HCT116 (cell line): ENCODE data around the gene STX19. TPM values are rescaled to one million over a fixed set of nuclear protein-coding genes. Genes with fewer than 3 reads are reported as not detected.
A peak's percentile ranks its signal among the peaks of the same experiment; 100 is the strongest.

ENCODE experiments used
- ATAC-seq: fragments of 200-7000 bp; cut with Tn5 transposase; 2 replicates; pipeline ENCODE4 v1.9.1; 2020; ENCODE audit warnings: mild to moderate bottlenecking, moderate library complexity
- BruUV-seq: library from RNA; stranded (reverse); fragments of 400-500 nt; replicated peaks from 2 replicates; lab custom pipeline; 2021; lab: Mats Ljungman, UMichigan
- CTCF ChIA-PET: fragments of 300-600 bp; sonication (Branson Sonifier 250); formaldehyde crosslinking; loops from one replicate; lab custom pipeline; 2021; ENCODE audit warnings: antibody characterized with exemption; lab: Charles Lee
- POLR2A ChIA-PET: fragments of 300-600, 350-600 bp; sonication (Branson Sonifier 250); formaldehyde crosslinking; loops from one replicate; lab custom pipeline; 2021; ENCODE audit warnings: antibody characterized with exemption; lab: Charles Lee
- RAD21 ChIA-PET, 2 experiments: fragments of 300-600 bp; sonication (Branson Sonifier 250); formaldehyde crosslinking; loops; one replicate each; lab custom pipeline; 2023; ENCODE audit warnings: low total read pairs in 2 of 2; ENCODE audit not compliant: uncharacterized antibody in 2 of 2, unreplicated experiment in 2 of 2, low non-redundant PET in 1 of 2; lab: Charles Lee
- DNase-seq: peaks from one replicate; pipeline ENCODE4 v3.0.0-alpha.2; 2010; ENCODE audit warnings: low read depth, low spot score
- H2AFZ ChIP-seq: fragments of 200-600 bp; shearing (Covaris generic), sonication (generic); 2 replicates; pipeline ENCODE4 v1.6.1; 2017; ENCODE audit warnings: low read depth, mixed run types, mixed read lengths, antibody characterized with exemption, low read length; ENCODE audit not compliant: poor library complexity, severe bottlenecking
- H3K27ac ChIP-seq: 2 replicates; pipeline ENCODE4 v1.5.1; 2012; ENCODE audit warnings: low read depth, low read length
- H3K27me3 ChIP-seq: fragments of 200-600 bp; sonication (generic); 2 replicates; pipeline ENCODE4 v1.6.1; 2016; ENCODE audit warnings: mixed run types, low read length, mixed read lengths; ENCODE audit not compliant: insufficient read depth
- H3K36me3 ChIP-seq, 2 experiments: fragments of 200-500 bp in 1 of 2; fragments of 200-600 bp in 1 of 2; sonication (Bioruptor generic) in 1 of 2; sonication (generic) in 1 of 2; 2 replicates each; pipeline versions ENCODE4 v1.5.1 to v1.6.1; 2014 to 2016; ENCODE audit warnings: low read length in 2 of 2, inconsistent platforms in 1 of 2, mixed read lengths in 1 of 2, mixed run types in 1 of 2; ENCODE audit not compliant: insufficient read depth in 2 of 2, control insufficient read depth in 1 of 2
- H3K4me1 ChIP-seq, 2 experiments: fragments of 200-600 bp in 1 of 2; sonication (generic) in 1 of 2; 2 replicates each; pipeline versions ENCODE4 v1.5.1 to v1.6.1; 2012 to 2017; ENCODE audit warnings: low read length in 2 of 2, inconsistent platforms in 1 of 2, mild to moderate bottlenecking in 1 of 2, mixed read lengths in 1 of 2, mixed run types in 1 of 2, moderate library complexity in 1 of 2; ENCODE audit not compliant: insufficient read depth in 2 of 2, control insufficient read depth in 1 of 2
- H3K4me2 ChIP-seq: fragments of 200-600 bp; sonication (generic); 2 replicates; pipeline ENCODE4 v1.6.1; 2017; ENCODE audit warnings: mixed run types, low read length, mixed read lengths
- H3K4me3 ChIP-seq, 2 experiments: fragments of 200-600 bp in 1 of 2; sonication (generic) in 1 of 2; replicated peaks in 1 of 2; 2 replicates each; pipeline ENCODE4 v1.5.1; 2011 to 2016; ENCODE audit warnings: low read length in 2 of 2, control low read depth in 1 of 2, low read depth in 1 of 2, mild to moderate bottlenecking in 1 of 2, mixed read lengths in 1 of 2, mixed run types in 1 of 2
- H3K79me2 ChIP-seq: fragments of 200-600 bp; sonication (generic); 2 replicates; pipeline ENCODE4 v1.6.1; 2017; ENCODE audit warnings: mild to moderate bottlenecking, mixed run types, low read length, moderate library complexity, mixed read lengths; ENCODE audit not compliant: insufficient read depth
- H3K9ac ChIP-seq: fragments of 200-600 bp; sonication (generic); 2 replicates; pipeline ENCODE4 v1.6.1; 2016; ENCODE audit warnings: low read length, mixed read lengths
- H3K9me2 ChIP-seq: fragments of 200-600 bp; sonication (generic), shearing (Covaris generic); 2 replicates; pipeline ENCODE4 v1.6.1; 2017; ENCODE audit warnings: mixed run types, mild to moderate bottlenecking, moderate library complexity; ENCODE audit not compliant: insufficient read depth
- H3K9me3 ChIP-seq, 2 experiments: fragments of 200-500 bp in 1 of 2; fragments of 200-600 bp in 1 of 2; sonication (Bioruptor generic) in 1 of 2; sonication (generic) in 1 of 2; 2 replicates each; pipeline ENCODE4 v1.6.1; 2014 to 2017; ENCODE audit warnings: low read length in 2 of 2, mixed read lengths in 2 of 2, inconsistent platforms in 1 of 2, low read depth in 1 of 2, mild to moderate bottlenecking in 1 of 2, mixed run types in 1 of 2, moderate library complexity in 1 of 2; ENCODE audit not compliant: control insufficient read depth in 1 of 2, insufficient read depth in 1 of 2
- H4K20me1 ChIP-seq: fragments of 200-600 bp; sonication (generic), shearing (Covaris generic); 2 replicates; pipeline ENCODE4 v1.6.1; 2017; ENCODE audit warnings: mixed run types, mild to moderate bottlenecking, moderate library complexity; ENCODE audit not compliant: insufficient read depth
- ATF3 ChIP-seq: IDR thresholded peaks from 2 replicates; pipeline ENCODE4 v1.6.1; 2012
- CTCF ChIP-seq, 3 experiments: fragments of 200-600 bp in 1 of 3; sonication (generic) in 1 of 3; IDR thresholded peaks in 2 of 3; conservative IDR thresholded peaks in 1 of 3; 2 replicates each; pipeline ENCODE4 v1.5.1; 2012 to 2017; ENCODE audit warnings: low read depth in 2 of 3, low read length in 2 of 3, antibody characterized with exemption in 1 of 3, borderline replicate concordance in 1 of 3, control low read depth in 1 of 3, mild to moderate bottlenecking in 1 of 3, mixed read lengths in 1 of 3, mixed run types in 1 of 3, moderate library complexity in 1 of 3; ENCODE audit not compliant: insufficient read depth in 1 of 3
- EGR1 ChIP-seq: IDR thresholded peaks from 2 replicates; pipeline ENCODE4 v1.6.1; 2012; ENCODE audit warnings: low read depth
- ELF1 ChIP-seq: IDR thresholded peaks from 2 replicates; pipeline ENCODE4 v1.6.1; 2012; ENCODE audit warnings: low read depth, borderline replicate concordance
- EZH2 ChIP-seq: fragments of 200-600 bp; sonication (generic); IDR thresholded peaks from 2 replicates; pipeline ENCODE4 v1.6.1; 2017; ENCODE audit warnings: antibody characterized with exemption, mixed run types
- FOSL1 ChIP-seq: IDR thresholded peaks from 2 replicates; pipeline ENCODE4 v1.6.1; 2012; ENCODE audit warnings: low read depth
- MAX ChIP-seq: IDR thresholded peaks from 2 replicates; pipeline ENCODE4 v1.6.1; 2012
- RAD21 ChIP-seq: IDR thresholded peaks from 2 replicates; pipeline ENCODE4 v1.6.1; 2012; ENCODE audit warnings: low read depth, mild to moderate bottlenecking
- SIN3A ChIP-seq: IDR thresholded peaks from 2 replicates; pipeline ENCODE4 v1.6.1; 2012; ENCODE audit warnings: low read depth
- SRF ChIP-seq: IDR thresholded peaks from 2 replicates; pipeline ENCODE4 v1.6.1; 2012; ENCODE audit warnings: low read depth
- TCF7L2 ChIP-seq: IDR thresholded peaks from 2 replicates; pipeline ENCODE4 v1.7.0; 2011; ENCODE audit warnings: borderline replicate concordance, inconsistent platforms; ENCODE audit not compliant: insufficient read depth, insufficient read length; ENCODE audit errors: extremely low read depth
- ZFX ChIP-seq: fragments of 450-650 bp; IDR thresholded peaks from 2 replicates; pipeline ENCODE4 v1.6.1; 2017
- intact Hi-C: fragments of 100-400 bp; cut with micrococcal nuclease; formaldehyde crosslinking; loops from 2 replicates; pipeline ENCODE4 v1.10.0; 2022
- total RNA-seq: library from RNA; stranded (reverse); gene quantifications from one replicate; pipeline ENCODE4 v1.2.1, GENCODE V29; 2021; ENCODE audit not compliant: unreplicated experiment
- TF ChIP-seq, protein P1 (sequence below): IDR thresholded peaks from 2 replicates; pipeline ENCODE4 v1.6.1; 2012; ENCODE audit warnings: low read depth

The STX19 gene
- total RNA-seq, 1 experiment from 2014 or later: not detected

DNA sequence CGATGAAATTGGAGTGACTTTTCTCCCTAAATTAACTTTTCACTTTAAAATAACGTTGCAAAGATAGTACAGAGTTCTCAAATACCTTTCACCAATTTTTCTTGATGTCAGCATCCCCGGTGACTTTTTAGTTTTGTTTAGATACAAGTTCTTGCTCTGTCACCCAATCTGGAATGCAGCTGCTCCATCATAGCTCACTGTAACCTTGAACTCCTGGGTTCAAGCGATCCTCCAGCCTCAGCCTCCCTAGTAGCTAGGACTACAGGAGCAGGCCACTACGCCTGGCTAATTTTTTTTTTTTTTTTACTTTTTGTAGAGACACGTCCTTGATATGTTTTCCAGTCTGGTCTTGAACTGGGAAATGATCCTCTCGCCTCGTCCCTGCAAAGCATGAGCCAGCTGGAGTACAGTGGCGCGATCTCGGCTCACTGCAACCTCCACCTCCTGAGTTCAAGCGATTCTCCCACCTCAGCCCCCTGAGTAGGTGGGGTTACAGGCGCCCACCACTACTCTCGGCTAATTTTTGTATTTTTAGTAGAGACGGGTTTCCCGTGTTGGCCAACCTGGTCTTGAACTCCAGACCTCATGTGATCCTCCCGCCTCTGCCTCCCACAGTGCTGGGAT is 35.2 kb upstream of the STX19 start:
- Histone ChIP-seq H3K4me1 (peaks cover 6 to 15% of the 10 kb centered on the region in 2 experiments; a peak in 3 of 4 replicates), H3K79me2 (peaks cover 14% of the 10 kb centered on the region; the same call in 1 of the 2 replicates), H4K20me1 (no peaks in the 10 kb centered on the region), H3K9ac (peak overlapping the region; percentile 69), H3K4me2 (peak overlapping the region; percentile 76), H3K27ac (peak overlapping the region; percentile 93), H2AFZ (peak overlapping the region; percentile 34), H3K27me3 (no peaks in the 10 kb centered on the region), H3K9me3 (no peaks in the 10 kb centered on the region), H3K4me3 (peak overlapping the region; percentile 71 to 78), H3K9me2 (no peaks in the 10 kb centered on the region), H3K36me3 (no peaks in the 10 kb centered on the region; a peak in 1 of 4 replicates)
- RAD21 ChIA-PET: no interaction called here
- DNase-seq (no peak), ATAC-seq (no peak)
- POLR2A ChIA-PET: interaction anchor here (1.5 to 2.2 kb wide), 4 partner anchors 13 to 84 kb away, joined by 6 to 10 read pairs (median 7); partner anchors contain the start of genes ARL13B and STX19
- intact Hi-C loops: loop anchor here (10.0 kb wide), 1 partner anchor 219 kb away; no protein-coding TSS in a partner anchor
- BruUV-seq: no TSS peak
- CTCF ChIA-PET: no interaction called here
- TF ChIP-seq TCF7L2 (no peak), CTCF (IDR thresholded peaks at IDR 0.05 in 2 of 3, conservative IDR thresholded peaks at IDR 0.05 in 1 of 3; ENCODE audit: borderline replicate concordance in 1 of 3, insufficient read depth in 1 of 3, low read depth in 2 of 3, low read length in 2 of 3) (no peak), EZH2 (no peak), ELF1 (no peak), ZFX (no peak), ATF3 (no peak), EGR1 (no peak), SIN3A (no peak), RAD21 (no peak), MAX (no peak), FOSL1 (no peak), SRF (no peak)
- TF ChIP-seq, protein P1, sequence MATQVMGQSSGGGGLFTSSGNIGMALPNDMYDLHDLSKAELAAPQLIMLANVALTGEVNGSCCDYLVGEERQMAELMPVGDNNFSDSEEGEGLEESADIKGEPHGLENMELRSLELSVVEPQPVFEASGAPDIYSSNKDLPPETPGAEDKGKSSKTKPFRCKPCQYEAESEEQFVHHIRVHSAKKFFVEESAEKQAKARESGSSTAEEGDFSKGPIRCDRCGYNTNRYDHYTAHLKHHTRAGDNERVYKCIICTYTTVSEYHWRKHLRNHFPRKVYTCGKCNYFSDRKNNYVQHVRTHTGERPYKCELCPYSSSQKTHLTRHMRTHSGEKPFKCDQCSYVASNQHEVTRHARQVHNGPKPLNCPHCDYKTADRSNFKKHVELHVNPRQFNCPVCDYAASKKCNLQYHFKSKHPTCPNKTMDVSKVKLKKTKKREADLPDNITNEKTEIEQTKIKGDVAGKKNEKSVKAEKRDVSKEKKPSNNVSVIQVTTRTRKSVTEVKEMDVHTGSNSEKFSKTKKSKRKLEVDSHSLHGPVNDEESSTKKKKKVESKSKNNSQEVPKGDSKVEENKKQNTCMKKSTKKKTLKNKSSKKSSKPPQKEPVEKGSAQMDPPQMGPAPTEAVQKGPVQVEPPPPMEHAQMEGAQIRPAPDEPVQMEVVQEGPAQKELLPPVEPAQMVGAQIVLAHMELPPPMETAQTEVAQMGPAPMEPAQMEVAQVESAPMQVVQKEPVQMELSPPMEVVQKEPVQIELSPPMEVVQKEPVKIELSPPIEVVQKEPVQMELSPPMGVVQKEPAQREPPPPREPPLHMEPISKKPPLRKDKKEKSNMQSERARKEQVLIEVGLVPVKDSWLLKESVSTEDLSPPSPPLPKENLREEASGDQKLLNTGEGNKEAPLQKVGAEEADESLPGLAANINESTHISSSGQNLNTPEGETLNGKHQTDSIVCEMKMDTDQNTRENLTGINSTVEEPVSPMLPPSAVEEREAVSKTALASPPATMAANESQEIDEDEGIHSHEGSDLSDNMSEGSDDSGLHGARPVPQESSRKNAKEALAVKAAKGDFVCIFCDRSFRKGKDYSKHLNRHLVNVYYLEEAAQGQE: no peak
